Left ventricle myocardium inferior (tissue), 1 donor: ENCODE results near the gene ZNF277. TPM values are rescaled to one million over a fixed set of nuclear protein-coding genes. Genes with fewer than 3 reads are reported as not detected.

ENCODE experiments used
- DNase-seq: peaks from one replicate; pipeline ENCODE4 v3.0.0-alpha.2; 2020
- H3K27ac ChIP-seq: fragments of 200-600 bp; replicated peaks from 2 replicates; pipeline ENCODE4 v1.8.0; 2021
- H3K27me3 ChIP-seq: fragments of 200-600 bp; 2 replicates; pipeline ENCODE4 v1.8.0; 2021; ENCODE audit warnings: low read depth
- H3K36me3 ChIP-seq: fragments of 200-600 bp; 2 replicates; pipeline ENCODE4 v1.8.0; 2021
- H3K4me1 ChIP-seq: fragments of 200-600 bp; 2 replicates; pipeline ENCODE4 v1.8.0; 2021
- H3K4me3 ChIP-seq: fragments of 200-600 bp; 2 replicates; pipeline ENCODE4 v1.8.0; 2021; ENCODE audit warnings: mild to moderate bottlenecking, moderate library complexity
- H3K9me3 ChIP-seq: fragments of 200-600 bp; replicated peaks from 2 replicates; pipeline ENCODE4 v1.8.0; 2021
- CTCF ChIP-seq: fragments of 200-600 bp; IDR thresholded peaks from 2 replicates; pipeline ENCODE4 v1.8.0; 2021; ENCODE audit warnings: antibody characterized with exemption, mild to moderate bottlenecking, borderline replicate concordance
- intact Hi-C: fragments of 100-400 bp; cut with micrococcal nuclease; formaldehyde crosslinking; loops from one replicate; pipeline ENCODE4 v1.11.0; 2022
- total RNA-seq: library from RNA; stranded (reverse); fragmentation: NEBNext Ultra II Directional; extraction: Animal tissue kit (Norgen Biotek cat#: 25700); gene quantifications from one replicate; pipeline ENCODE4 v1.2.1, GENCODE V29; 2021
- donor health status: DM: no; HTN: yes; CAD: no; lungs with severe emphysema.

ZNF277 gene
- total RNA-seq, 1 donor from 2014 or later, result 14.6 TPM

- DNase-seq, result no peak
- intact Hi-C loops, result no loop called here
- Histone ChIP-seq H3K4me3 (no peak overlapping the region), H3K4me1 (peaks cover 37% of the 10 kb centered on the region), H3K27me3 (no peaks in the 10 kb centered on the region), H3K27ac (no peak overlapping the region), H3K9me3 (peaks cover 5% of the 10 kb centered on the region), H3K36me3 (no peaks in the 10 kb centered on the region)
- TF ChIP-seq CTCF, result no peak
Observed at GRCh38 chr7:112171673-112172072, 34.8 kb upstream of the ZNF277 start.

- H3K27ac ChIP-seq, result peak overlapping the region; percentile 63
- H3K36me3 ChIP-seq, result no peaks in the 10 kb centered on the region
- H3K4me1 ChIP-seq, result peaks cover 26% of the 10 kb centered on the region
- DNase-seq, result no peak
- peaks cover 5% of the 10 kb centered on the region for H3K9me3 ChIP-seq
- H3K4me3 ChIP-seq, result no peak overlapping the region
- no peaks in the 10 kb centered on the region for H3K27me3 ChIP-seq
- intact Hi-C loops, result no loop called here
- no peak for TF ChIP-seq CTCF
Observed at GRCh38 chr7:112172870-112173567, 33.5 kb upstream of the ZNF277 start.

- no peak for DNase-seq
- Histone ChIP-seq H3K27ac (peak overlapping the region; percentile 63), H3K4me1 (peaks cover 28% of the 10 kb centered on the region), H3K27me3 (no peaks in the 10 kb centered on the region), H3K36me3 (no peaks in the 10 kb centered on the region), H3K9me3 (peaks cover 5% of the 10 kb centered on the region), H3K4me3 (no peak overlapping the region)
- intact Hi-C loops, result no loop called here
- TF ChIP-seq CTCF, result no peak
Observed at GRCh38 chr7:112173568-112173905, 33.0 kb upstream of the ZNF277 start.

GRCh38 chr7:112174192-112174591 is 32.3 kb upstream of the ZNF277 start:
- peaks cover 32% of the 10 kb centered on the region for H3K4me1 ChIP-seq
- TF ChIP-seq CTCF, result no peak
- H3K4me3 ChIP-seq, result no peak overlapping the region
- peak overlapping the region; percentile 63 for H3K27ac ChIP-seq
- no peaks in the 10 kb centered on the region for H3K36me3 ChIP-seq
- H3K9me3 ChIP-seq, result peaks cover 5% of the 10 kb centered on the region
- H3K27me3 ChIP-seq, result no peaks in the 10 kb centered on the region
- intact Hi-C loops, result no loop called here
- DNase-seq, result no peak

- intact Hi-C loops, result no loop called here
- no peak for DNase-seq
- H3K27ac ChIP-seq, result no peak overlapping the region
- no peak for TF ChIP-seq CTCF
- H3K4me1 ChIP-seq, result peaks cover 51% of the 10 kb centered on the region
- H3K4me3 ChIP-seq, result no peak overlapping the region
- no peaks in the 10 kb centered on the region for H3K27me3 ChIP-seq
- no peaks in the 10 kb centered on the region for H3K36me3 ChIP-seq
- peaks cover 5% of the 10 kb centered on the region for H3K9me3 ChIP-seq
Observed at GRCh38 chr7:112176241-112176640, 30.3 kb upstream of the ZNF277 start.
